BJ (cell line): ENCODE measurements around the gene SPINK4. TPM values are rescaled to one million over a fixed set of nuclear protein-coding genes. Genes with fewer than 3 reads are reported as not detected.

Source experiments
- CTCF ChIA-PET: fragments of 350-600 bp; formaldehyde crosslinking; extraction: SDS; loops from one replicate; lab custom pipeline; 2021; ENCODE audit warnings: antibody characterized with exemption, inconsistent platforms; lab: Yijun Ruan, JAX
- POLR2A ChIA-PET: fragments of 300-600 bp; sonication (Branson Sonifier 250); formaldehyde crosslinking; extraction: SDS; loops from one replicate; lab custom pipeline; 2021; ENCODE audit warnings: antibody characterized with exemption; lab: Charles Lee
- DNase-seq: peaks from one replicate; pipeline ENCODE4 v3.0.0-alpha.2; 2011; ENCODE audit warnings: low read depth
- H3K27me3 ChIP-seq: 2 replicates; pipeline ENCODE4 v1.6.0; 2011; ENCODE audit warnings: low read length; ENCODE audit not compliant: control insufficient read depth, insufficient read depth
- H3K36me3 ChIP-seq: 2 replicates; pipeline ENCODE4 v1.5.1; 2011; ENCODE audit warnings: low read length; ENCODE audit not compliant: control insufficient read depth, insufficient read depth
- H3K4me3 ChIP-seq: 2 replicates; pipeline ENCODE4 v1.5.1; 2011; ENCODE audit warnings: low read depth, mild to moderate bottlenecking, control low read depth, low read length
- CTCF ChIP-seq: IDR thresholded peaks from 2 replicates; pipeline ENCODE4 v1.5.1; 2011; ENCODE audit warnings: low read depth, mild to moderate bottlenecking, control low read depth, inconsistent platforms, low read length, moderate library complexity; ENCODE audit not compliant: insufficient read depth
- polyA plus RNA-seq: library from polyadenylated mRNA; depleted of rRNA; stranded (reverse); fragments of >200 nt; gene quantifications from 2 replicates; pipeline ENCODE4 v1.2.3, GENCODE V29; 2011

SPINK4 gene
- polyA plus RNA-seq, 1 experiment = not detected

GRCh38 chr9:33263131-33264002, 23.4 kb downstream of the SPINK4 start:
- TF ChIP-seq CTCF = no peak
- CTCF ChIA-PET = interaction anchor here (0.5 to 1.1 kb wide), 2 partner anchors 32 to 67 kb away, joined by 3 read pairs; no protein-coding TSS in a partner anchor
- Histone ChIP-seq H3K36me3 (peaks cover 10% of the 10 kb centered on the region), H3K27me3 (no peaks in the 10 kb centered on the region), H3K4me3 (peak overlapping the region; percentile 95)
- DNase-seq = no peak
- POLR2A ChIA-PET = no interaction called here

- H3K4me3 ChIP-seq = peak overlapping the region; percentile 95
- no peak for DNase-seq
- CTCF ChIA-PET = interaction anchor here (0.5 to 1.1 kb wide), 4 partner anchors 10 to 67 kb away, joined by 3 read pairs; no protein-coding TSS in a partner anchor
- no peak for TF ChIP-seq CTCF
- H3K27me3 ChIP-seq = no peaks in the 10 kb centered on the region
- H3K36me3 ChIP-seq = peaks cover 8% of the 10 kb centered on the region
- POLR2A ChIA-PET = no interaction called here
Observed at GRCh38 chr9:33264003-33264472, 24.1 kb downstream of the SPINK4 start.

GRCh38 chr9:33264473-33265177, 24.7 kb downstream of the SPINK4 start, which contains the start of the genes BAG1 and CHMP5:
BAG1 (minus strand) TSS chr9:33264708.
CHMP5 (plus strand) TSS chr9:33265049; CDS start chr9:33265079, 30 bp downstream.
- peaks cover 4% of the 10 kb centered on the region for H3K36me3 ChIP-seq
- ChIA-PET CTCF (interaction anchor here (0.5 to 1.1 kb wide), 6 partner anchors 9 to 68 kb away, joined by 3 to 4 read pairs (median 3); no protein-coding TSS in a partner anchor), POLR2A (no interaction called here)
- DNase-seq = peak; percentile 97
- TF ChIP-seq CTCF = peak; percentile 49
- H3K27me3 ChIP-seq = no peaks in the 10 kb centered on the region
- H3K4me3 ChIP-seq = peak within 1 kb of the TSS; percentile 95

- no peak for DNase-seq
- no peak for TF ChIP-seq CTCF
- Histone ChIP-seq H3K27me3 (no peaks in the 10 kb centered on the region), H3K36me3 (peaks cover 4% of the 10 kb centered on the region), H3K4me3 (peak overlapping the region; percentile 74)
- ChIA-PET CTCF (interaction anchor here (1.0 kb wide), 1 partner anchor 13 kb away, joined by 3 read pairs; no protein-coding TSS in a partner anchor), POLR2A (no interaction called here)
Observed at GRCh38 chr9:33265211-33265865, 25.4 kb downstream of the SPINK4 start.
